NK-92 (cell line): Measurements from ENCODE around the gene LY86.

Experiments
- DNase-seq: peaks from one replicate; lab custom pipeline; 2025; ENCODE audit not compliant: unreplicated experiment; lab: John Stamatoyannopoulos, UW

LY86 gene

DNA sequence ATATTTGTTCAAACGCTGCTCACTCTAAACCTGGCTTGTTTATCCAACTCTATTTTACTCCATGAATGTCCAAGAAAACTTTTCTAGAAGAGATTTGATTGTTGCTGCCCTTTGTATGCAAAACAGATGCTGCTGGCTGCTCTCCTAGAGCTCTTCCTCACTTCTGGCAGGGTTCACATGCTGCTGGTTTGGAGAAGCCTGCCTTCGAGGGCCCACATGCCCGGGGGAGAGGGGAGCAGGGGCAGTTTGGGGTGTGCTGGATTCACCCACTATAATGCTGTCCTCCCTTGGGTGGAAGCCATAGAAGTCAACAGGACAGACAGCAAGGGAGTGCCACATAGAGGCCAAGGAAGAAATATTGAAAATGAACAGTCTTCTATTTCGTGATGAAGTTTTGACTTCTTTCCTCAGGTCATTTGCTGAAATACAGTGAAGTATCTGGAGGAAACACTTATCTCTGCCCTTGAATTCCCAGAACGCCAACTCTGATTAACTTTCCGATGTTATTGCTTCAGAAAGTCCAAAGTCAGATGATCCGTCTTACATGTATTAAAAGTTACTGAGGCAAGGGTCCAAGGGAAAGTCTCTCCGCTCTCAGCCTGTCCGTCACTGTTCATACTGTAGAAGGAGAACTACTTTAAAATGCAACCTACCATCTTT lies 32.4 kb downstream of the LY86 start:
- no peak for DNase-seq

- no peak for DNase-seq
Observed at GRCh38 chr6:6622501-6622900, 34.0 kb downstream of the LY86 start.

GRCh38 chr6:6623553-6623952 lies 35.0 kb downstream of the LY86 start:
- no peak for DNase-seq

GRCh38 chr6:6624269-6624990 lies 35.9 kb downstream of the LY86 start:
- DNase-seq: no peak

DNA sequence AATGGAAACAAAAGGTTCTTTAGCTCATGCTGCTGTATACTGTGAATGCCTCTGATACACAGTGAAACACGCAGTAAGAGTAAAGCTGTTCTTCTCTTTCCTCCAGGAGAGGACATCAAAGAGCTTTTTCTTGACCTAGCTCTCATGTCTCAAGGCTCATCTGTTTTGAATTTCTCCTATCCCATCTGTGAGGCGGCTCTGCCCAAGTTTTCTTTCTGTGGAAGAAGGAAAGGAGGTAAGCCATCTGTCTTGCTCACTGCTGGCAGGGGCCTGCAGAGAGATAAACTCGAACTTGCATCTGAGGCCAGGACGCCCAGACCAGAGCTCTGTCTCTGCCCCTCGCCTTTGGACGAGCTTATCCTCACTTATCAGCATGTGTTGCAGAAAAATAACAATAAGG lies 37.7 kb downstream of the LY86 start:
- no peak for DNase-seq

GRCh38 chr6:6629402-6629801 lies 40.9 kb downstream of the LY86 start:
- DNase-seq: no peak

DNA sequence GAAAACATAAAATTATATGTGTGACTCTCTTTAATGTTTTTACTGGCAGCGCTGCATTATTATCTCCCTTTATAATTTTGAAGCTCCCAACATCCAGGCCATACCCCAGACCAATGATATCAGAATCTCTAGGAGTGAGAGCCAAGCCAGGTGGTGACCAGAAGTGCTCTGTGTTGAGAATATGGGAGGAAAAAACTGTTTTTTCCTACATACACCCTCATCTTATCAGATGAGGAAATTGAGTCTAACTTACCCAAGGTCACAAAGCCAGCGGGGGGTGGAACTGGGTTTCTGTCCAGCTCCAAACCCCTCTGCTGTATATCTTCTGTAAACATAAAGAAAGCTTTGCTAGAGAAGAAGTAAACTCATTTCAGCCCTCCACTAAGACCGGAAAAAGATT lies 42.5 kb downstream of the LY86 start:
- no peak for DNase-seq

GRCh38 chr6:6631534-6632276 lies 43.2 kb downstream of the LY86 start:
- no peak for DNase-seq

- no peak for DNase-seq
Observed at GRCh38 chr6:6633898-6634734, 45.6 kb downstream of the LY86 start.

DNA sequence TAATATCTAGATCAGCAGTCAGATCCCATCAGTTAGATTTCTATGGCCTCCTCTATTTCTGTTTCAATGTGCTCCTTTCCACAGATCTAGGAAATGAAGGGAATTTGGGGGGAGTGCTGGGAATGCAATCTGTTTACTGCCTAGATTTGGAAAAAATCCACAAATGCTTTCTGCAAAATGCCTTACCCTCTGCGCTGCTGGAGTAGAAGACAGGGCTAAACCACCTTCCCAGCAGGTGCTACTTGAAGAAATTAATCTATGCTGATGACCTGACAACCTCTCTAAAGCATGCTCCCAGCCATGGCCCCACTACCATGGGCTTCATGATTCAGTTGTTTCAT lies 46.2 kb downstream of the LY86 start:
- DNase-seq: no peak

DNA sequence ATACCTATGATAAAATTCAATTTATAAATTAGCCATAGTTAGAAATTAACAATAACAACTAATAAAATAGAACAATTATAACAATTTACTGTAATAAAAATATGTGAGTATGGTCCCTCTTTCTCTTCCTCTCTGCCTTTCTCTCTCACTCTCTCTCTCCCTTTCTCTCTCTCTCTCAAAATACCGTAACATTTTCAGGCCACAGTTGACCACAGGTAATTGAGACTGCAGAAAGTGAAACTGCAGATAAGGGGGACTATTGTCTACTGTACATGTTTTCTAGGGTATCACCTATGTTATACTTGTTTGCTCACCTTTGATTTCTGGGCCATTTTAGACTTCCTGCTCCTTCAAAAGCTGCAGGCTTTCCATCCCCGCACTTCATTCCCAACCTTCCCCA lies 46.8 kb downstream of the LY86 start:
- DNase-seq: no peak

DNA sequence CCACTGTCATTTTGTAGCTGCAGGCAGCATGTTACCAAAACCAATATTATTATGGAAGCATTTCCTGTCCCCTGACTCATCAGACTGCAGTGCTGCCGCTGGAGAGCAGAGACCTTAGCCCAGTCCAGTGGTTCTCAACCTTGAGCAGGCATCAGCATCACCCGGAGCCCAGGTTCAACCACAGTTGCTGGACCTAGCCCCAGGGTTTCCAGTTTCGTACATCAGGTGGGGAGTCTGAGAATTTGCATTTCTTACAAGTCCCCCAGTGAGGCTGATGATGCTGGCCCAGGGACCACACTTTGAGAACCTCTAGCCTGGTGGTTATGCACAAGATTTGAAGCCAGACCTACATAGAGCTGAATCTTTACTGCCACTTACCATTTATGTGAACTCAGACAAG lies 47.3 kb downstream of the LY86 start:
- DNase-seq: no peak

- DNase-seq: no peak
Observed at GRCh38 chr6:6639572-6639971, 51.1 kb downstream of the LY86 start.

DNA sequence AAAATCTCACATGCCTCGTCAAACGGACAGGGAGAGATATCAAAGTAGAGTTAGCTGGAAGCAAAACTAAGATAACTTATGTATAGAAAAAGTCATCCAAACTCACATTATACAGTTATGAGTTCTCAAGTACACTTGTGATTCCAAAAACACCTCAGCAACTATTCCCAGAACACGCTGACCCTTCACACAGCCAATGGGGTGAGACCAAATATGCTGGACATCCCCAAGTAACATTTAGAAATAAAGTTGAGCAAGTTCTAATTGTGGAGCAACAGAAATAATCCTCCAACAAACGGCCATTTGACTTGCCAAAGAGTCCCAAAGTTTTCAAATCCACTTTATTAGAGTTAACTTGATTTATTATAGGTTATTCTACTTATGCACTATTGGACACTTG lies 52.4 kb downstream of the LY86 start:
- DNase-seq: no peak

GRCh38 chr6:6643398-6643797 lies 54.9 kb downstream of the LY86 start:
- no peak for DNase-seq

- DNase-seq: no peak
Observed at GRCh38 chr6:6645261-6645917, 56.9 kb downstream of the LY86 start.

- DNase-seq: no peak
Observed at GRCh38 chr6:6646384-6646783, 57.9 kb downstream of the LY86 start.

- no peak for DNase-seq
Observed at GRCh38 chr6:6646859-6647258, 58.3 kb downstream of the LY86 start.

DNA sequence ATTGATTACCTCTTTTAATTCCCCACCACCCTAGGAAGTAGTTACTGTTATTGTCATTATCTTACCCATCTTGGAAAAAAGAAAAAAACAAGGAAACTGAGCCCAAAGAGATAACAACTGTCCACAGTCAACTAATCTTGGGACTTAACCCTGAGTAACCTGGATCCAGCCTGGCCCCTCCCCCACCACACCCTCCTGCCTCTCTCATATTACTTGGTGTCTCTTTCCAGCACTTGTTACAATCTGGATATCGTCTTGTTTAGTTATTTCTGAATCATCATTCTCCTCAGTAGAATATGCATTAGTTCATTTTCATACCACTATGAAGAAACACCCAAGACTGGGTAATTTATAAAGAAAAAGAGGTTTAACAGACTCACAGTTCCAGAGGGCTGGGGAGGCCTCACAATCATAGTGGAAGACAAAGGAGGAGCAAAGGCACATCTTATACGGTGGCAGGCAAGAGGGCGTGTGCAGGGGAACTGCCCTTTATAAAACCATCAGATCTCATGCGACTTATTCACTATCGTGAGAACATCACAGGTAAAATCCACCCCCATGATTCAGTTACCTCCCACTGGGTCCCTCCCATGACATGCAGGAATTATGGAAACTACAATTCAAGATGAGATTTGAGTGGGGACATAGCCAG lies 60.3 kb downstream of the LY86 start:
- no peak for DNase-seq

DNA sequence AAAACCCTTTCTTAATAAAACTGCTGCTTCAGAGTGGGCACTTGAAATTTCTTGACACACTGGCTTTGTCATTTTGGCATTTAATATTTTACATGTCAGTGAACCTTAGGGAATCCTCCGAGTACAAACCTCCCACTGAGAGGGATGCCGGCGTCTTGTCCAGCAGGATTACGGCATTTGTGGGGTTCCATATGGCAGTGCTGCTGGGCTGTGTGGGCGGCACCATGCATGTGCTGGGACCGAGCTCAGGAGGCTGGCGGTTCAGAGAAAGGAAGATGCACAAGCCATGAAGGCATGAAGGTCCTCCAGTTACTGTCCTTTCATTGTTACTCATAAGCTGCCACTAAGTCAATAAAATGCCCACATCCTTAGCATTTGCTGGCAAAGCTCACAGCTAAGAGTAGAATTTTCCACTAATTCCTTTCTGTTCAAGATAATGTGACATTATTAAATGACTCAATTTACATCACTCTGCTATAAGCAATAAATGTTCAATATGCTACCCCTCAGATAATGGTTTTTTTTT lies 61.4 kb downstream of the LY86 start:
- no peak for DNase-seq
